Ishikawa (cell line): ENCODE data around the gene GRID1.

ENCODE experiments used
- EP300 ChIP-seq: IDR thresholded peaks from 2 replicates; pipeline ENCODE4 v1.6.1; 2012; ENCODE audit warnings: borderline replicate concordance
- NFIC ChIP-seq: IDR thresholded peaks from 2 replicates; pipeline ENCODE4 v1.6.1; 2012
- TAF1 ChIP-seq: IDR thresholded peaks from 2 replicates; pipeline ENCODE4 v1.6.1; 2012; ENCODE audit warnings: low read depth, mild to moderate bottlenecking
- TF ChIP-seq, protein P1 (sequence below): IDR thresholded peaks from 2 replicates; pipeline ENCODE4 v1.6.1; 2012

DNA sequence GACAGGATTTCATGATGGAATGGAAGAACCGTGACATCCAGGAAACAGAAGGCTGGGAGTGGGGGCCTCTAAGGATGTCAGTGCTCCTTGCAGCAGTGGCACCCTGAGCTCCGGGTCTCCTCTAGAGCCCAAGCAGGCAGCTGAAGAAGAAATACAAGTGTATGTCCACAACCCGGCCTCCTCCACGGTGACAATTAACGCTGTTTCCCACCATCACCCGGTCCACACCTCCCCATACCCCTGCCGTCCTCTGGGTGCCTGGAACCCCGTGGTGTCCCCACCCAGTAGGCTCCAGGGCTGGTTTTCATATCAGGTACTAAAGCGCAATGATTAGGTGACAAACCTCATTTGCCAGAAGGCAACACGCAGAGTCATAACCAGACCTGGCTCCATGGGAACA lies 30.3 kb downstream of the GRID1 start:
- TF ChIP-seq TAF1 (no peak), EP300 (no peak), NFIC (no peak)
- TF ChIP-seq, protein P1, sequence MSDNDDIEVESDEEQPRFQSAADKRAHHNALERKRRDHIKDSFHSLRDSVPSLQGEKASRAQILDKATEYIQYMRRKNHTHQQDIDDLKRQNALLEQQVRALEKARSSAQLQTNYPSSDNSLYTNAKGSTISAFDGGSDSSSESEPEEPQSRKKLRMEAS, result no peak
